GM18870 (cell line): Measurements from ENCODE around the gene USP12.

Source experiments
- ATAC-seq: cut with Tn5 transposase; IDR thresholded peaks from one replicate; pipeline ENCODE4 v1.9.1; 2021; ENCODE audit warnings: moderate library complexity; ENCODE audit not compliant: unreplicated experiment

Gene USP12

DNA sequence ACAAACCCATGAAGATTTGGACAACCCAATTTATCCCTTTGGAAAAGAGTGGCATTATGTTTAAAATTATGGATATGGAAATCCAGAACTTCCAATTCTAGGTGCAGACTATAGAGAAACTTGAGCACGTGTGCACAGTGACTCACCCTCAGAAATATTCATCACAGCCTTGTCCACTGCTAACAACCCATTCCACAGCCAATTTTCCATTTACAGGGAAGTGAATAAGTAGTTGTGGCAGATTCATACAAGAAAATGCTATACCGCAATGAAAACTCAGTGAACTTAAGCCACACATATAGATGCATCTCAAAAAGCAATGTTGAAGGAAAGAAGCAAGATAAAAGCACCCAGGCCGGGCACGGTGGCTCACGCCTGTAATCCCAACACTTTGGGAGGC lies 133.3 kb downstream of the USP12 start:
- ATAC-seq = no peak

DNA sequence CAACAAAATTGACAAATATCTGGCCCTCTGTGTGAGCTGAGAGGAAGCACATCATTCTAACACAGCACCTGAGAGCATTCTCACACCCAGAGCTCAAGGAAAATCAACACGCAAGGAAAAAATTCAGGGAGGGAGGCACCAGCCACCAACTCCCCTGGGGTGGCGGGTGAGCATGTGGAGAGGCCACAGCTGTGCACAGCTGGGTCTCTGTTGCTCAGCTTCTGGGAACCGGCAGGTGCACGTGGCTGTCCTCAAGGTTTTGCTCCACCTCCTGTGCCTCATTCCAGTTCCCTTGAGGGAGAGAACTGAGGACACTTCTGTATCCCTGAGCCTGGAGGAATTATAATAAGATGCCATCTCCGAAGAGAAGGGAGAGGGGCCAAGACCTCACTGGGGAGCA lies 134.0 kb downstream of the USP12 start:
- ATAC-seq = no peak

GRCh38 chr13:27037171-27037570 lies 134.4 kb downstream of the USP12 start:
- no peak for ATAC-seq

DNA sequence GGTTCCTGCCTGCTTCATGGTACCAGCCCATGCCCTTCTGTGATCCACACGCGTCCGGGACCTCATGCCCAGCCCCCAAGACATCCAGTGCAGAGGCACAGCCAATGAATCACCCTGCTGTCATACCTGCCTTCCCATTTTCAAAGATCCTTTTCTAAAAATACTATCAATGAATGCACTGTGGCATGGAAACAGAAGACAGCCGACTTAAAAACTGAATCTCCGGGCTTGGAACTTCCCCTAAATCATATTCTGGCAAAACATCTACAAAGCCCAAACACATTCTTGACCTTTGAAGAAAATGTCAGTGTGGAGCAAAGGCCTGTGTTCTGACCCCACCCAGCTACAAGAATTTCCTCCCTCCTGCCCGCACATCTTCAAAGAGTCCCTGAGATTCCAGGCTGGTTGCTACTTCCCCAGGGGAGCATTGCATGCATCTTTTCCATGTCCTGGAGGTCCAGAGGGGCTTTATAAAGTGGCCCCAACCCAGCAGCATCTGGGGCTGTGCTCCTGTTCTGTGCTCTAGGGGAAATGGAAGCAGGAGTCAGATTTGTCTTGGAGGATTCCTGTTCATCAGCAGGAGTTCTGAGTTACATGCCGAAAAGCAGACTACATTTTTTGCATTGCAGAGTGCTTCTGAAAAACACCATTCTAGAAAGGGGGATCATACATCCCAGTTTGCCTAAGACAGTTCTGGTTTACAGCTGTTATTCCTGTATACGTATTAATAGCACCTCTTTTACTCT lies 135.2 kb downstream of the USP12 start:
- ATAC-seq = no peak

GRCh38 chr13:27035892-27036235 lies 135.7 kb downstream of the USP12 start:
- no peak for ATAC-seq

GRCh38 chr13:27034678-27035111 lies 136.9 kb downstream of the USP12 start:
- ATAC-seq = no peak

GRCh38 chr13:27028683-27029480 lies 142.7 kb downstream of the USP12 start:
- no peak for ATAC-seq

DNA sequence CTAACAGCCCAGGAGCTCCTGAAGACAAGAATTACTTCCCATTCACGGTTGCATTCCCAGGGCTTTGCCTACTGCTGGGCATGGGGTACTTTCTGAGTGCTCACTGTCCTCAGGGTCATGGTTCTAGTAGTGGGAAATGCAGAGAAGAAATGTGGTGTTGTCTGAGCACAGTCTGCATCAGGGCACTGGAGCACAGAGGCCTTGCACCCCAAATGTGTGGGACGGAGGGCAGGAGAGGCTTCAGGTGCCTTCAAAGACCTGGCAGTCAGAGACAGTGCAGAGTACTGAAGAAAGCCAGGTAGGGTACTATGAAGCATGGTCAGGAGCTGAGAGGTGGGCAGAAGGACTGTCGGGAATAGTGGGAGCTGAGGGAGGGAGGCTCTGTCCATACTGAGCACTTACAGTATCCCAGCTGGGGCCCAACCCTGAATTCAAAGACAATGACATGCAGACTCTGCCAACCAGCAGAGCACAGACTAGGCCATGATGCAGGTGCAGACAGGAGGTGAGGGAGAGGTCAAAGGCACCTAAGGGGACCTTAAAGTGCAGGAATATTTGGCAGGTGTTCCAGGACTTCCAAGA lies 144.4 kb downstream of the USP12 start:
- no peak for ATAC-seq

GRCh38 chr13:27026396-27026795 lies 145.2 kb downstream of the USP12 start:
- ATAC-seq = no peak

GRCh38 chr13:27024776-27025492 lies 146.7 kb downstream of the USP12 start:
- no peak for ATAC-seq

DNA sequence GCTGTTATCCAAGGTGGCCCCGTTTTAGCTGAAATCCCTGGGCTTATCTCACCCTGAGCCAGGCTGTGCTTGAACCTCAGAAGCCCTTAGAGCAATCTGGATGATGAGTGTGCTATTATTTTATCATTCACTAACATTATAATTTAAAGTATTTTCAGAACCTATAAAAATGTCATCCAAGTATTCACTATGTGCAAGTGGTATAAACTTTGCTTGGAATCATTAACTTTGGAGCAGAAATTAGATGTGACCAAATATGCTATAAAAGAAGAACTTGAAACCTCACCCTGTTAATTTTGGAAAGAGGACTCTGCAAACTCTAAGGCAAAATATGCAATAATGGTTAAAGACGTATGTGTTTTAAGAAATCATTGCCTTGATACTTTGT lies 147.5 kb downstream of the USP12 start:
- no peak for ATAC-seq

DNA sequence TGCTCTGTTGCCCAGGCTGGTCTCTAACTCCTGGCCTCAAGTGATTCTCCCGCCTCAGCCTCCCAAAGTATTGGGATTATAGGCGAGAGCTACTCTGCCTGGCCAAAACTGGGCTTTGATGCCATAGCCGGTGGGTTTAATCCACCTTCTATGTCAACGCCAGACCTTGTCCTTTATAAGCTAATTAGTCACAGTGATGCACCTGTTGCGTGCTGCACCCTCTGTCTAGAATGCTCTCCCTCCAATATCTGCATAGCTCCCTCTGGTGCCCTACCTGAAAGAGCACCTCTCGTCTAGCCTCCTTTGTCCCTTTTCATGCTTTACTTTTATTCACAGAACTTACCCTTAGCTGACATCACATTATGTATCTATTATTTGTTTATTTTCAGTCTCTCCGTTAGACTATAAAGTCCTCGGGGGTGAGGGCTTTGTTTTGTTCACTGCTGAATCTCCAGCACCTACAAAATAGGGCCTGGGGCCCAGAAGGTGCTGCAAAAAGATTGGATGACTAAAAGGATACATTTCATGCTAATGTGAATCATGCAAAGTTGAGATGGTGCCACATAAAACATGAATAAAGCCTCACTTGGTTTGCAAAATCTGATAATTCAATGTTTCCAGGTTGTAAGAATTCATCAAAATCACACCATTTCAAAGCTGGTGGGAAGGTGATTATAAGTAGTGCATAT lies 148.1 kb downstream of the USP12 start:
- no peak for ATAC-seq

DNA sequence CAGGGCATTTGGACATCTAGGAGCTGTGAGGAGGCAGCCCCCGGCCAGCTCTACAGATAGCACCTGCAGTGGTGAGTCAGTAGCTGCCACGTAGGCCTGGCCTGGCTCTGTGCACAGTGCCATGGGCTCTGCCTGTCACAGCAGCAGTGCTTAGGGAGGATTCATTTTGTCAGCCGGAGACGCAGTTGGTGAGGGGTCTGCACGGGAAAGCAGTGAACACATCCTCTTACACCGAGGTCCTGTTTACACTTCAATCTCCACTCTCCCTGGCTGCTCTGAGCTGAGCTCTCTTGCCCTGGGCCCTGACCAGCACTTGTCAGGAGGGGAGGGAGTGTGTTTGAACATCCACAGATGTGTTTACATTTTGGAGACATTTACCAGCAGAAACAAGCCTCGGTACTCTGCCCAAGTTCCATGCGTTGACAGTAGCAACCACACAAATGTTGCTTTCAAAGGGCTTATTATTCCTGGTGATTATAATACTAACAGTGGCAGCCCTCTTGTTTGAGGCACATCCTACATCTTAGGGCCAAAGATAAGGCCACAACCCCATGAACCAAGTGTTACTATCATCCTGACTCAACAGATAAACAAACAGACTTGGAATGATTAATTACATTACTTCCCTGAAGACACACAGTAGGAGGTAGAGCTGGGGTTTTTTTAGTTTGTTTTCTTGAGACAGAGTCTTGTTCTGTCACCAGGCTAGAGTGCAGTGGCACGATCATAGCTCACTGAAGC lies 148.9 kb downstream of the USP12 start:
- ATAC-seq = no peak

DNA sequence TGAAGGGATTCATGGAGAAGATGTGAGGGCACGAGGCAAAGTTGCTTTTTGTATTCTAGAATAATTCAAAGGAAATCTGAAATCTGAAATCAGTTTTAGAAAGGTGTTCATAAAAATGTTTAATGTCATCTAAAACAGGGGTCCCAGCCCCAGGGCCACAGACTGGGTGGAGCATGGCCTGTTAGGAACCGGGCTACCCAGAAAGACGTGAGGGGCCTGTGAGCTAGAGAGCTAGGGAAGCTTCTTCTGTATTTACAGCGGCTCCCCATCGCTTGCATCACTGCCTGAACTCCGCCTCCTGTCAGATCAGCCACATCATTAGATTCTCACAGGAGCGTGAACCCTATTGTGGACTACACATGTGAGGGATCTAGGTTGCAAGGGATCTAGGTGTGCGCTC lies 151.2 kb downstream of the USP12 start:
- no peak for ATAC-seq

DNA sequence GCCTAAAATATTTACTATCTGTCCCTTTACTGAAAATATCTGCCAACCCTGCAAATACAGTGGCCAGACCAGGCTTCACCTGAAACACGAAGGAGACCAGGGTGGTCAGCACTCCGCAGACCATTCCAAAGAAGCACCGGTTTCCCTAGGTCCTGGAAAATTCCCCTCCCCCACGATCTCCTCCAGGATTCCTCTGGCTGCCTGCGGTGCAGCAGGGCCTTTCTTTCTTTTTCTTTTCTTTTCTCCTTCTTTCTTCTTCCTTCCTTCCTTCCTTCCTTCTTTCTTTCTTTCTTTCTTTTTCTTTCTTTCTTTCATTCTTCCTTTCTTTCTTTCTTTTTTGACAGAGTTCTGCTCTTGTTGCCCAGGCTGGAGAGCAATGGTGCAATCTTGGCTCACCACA lies 152.7 kb downstream of the USP12 start:
- no peak for ATAC-seq

GRCh38 chr13:27018344-27018861 lies 153.2 kb downstream of the USP12 start:
- no peak for ATAC-seq

DNA sequence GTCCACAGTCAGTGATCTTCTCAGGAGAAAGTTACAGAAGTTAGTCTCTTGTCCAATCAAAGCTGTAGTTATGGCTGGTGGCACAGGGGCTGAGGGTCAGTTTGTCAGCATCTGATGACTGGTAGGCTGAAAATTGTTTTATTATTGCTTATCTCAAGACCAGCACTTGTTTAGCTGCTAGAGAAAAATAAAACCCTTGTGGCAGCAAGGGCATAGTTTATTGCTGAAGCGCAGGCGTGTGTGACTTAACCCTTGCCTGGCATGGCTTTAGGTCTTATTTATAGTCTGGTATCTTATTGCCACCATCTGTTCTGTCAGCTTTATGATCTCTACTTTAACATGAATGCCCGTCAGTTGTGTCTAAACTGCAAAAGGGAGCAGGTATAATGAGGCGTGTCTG lies 154.7 kb downstream of the USP12 start:
- ATAC-seq = no peak
